Smooth muscle cell (in vitro differentiated cells): ENCODE measurements around the gene ZBTB33. TPM values are rescaled to one million over a fixed set of nuclear protein-coding genes. Genes with fewer than 3 reads are reported as not detected.

Experiments
- DNase-seq: peaks from one replicate; lab custom pipeline; 2025; ENCODE audit not compliant: unreplicated experiment; lab: John Stamatoyannopoulos, UW
- H2AFZ ChIP-seq: fragments of 200-600 bp; sonication (generic); 2 replicates; pipeline ENCODE4 v1.6.0; 2016; ENCODE audit warnings: antibody characterized with exemption, low read depth, mild to moderate bottlenecking
- H3F3A ChIP-seq: fragments of 200-600 bp; sonication (generic); 2 replicates; pipeline ENCODE4 v1.6.0; 2017; ENCODE audit warnings: antibody characterized with exemption, low read depth
- H3K27ac ChIP-seq: fragments of 200-600 bp; sonication (generic); 2 replicates; pipeline ENCODE4 v1.5.1; 2016; ENCODE audit warnings: low read depth, mild to moderate bottlenecking
- H3K27me3 ChIP-seq: fragments of 200-600 bp; sonication (generic); 2 replicates; pipeline ENCODE4 v1.6.1; 2016; ENCODE audit warnings: low read depth, mild to moderate bottlenecking
- H3K36me3 ChIP-seq: fragments of 200-600 bp; sonication (generic); 2 replicates; pipeline ENCODE4 v1.5.1; 2016; ENCODE audit warnings: low read depth
- H3K4me1 ChIP-seq: fragments of 200-600 bp; sonication (generic); 2 replicates; pipeline ENCODE4 v1.5.1; 2016; ENCODE audit warnings: low read depth
- H3K4me2 ChIP-seq: fragments of 200-600 bp; sonication (generic); 2 replicates; pipeline ENCODE4 v1.6.0; 2016; ENCODE audit warnings: mild to moderate bottlenecking
- H3K4me3 ChIP-seq: fragments of 200-600 bp; sonication (generic); 2 replicates; pipeline ENCODE4 v1.5.1; 2016; ENCODE audit warnings: mild to moderate bottlenecking
- H3K79me2 ChIP-seq: fragments of 200-600 bp; sonication (generic); 2 replicates; pipeline ENCODE4 v1.6.0; 2016; ENCODE audit warnings: low read depth, mild to moderate bottlenecking
- H3K9ac ChIP-seq: fragments of 200-600 bp; sonication (generic); 2 replicates; pipeline ENCODE4 v1.6.0; 2016; ENCODE audit warnings: low read depth
- H3K9me3 ChIP-seq: fragments of 200-600 bp; sonication (generic); replicated peaks from 2 replicates; pipeline ENCODE4 v1.5.1; 2016; ENCODE audit warnings: low read depth
- H4K20me1 ChIP-seq: fragments of 200-600 bp; sonication (generic); 2 replicates; pipeline ENCODE4 v1.6.0; 2016; ENCODE audit warnings: low read depth
- CTCF ChIP-seq: fragments of 200-600 bp; sonication (generic); IDR thresholded peaks from 2 replicates; pipeline ENCODE4 v1.5.1; 2017; ENCODE audit warnings: borderline replicate concordance, mild to moderate bottlenecking, antibody characterized with exemption; ENCODE audit not compliant: insufficient read depth, poor library complexity, severe bottlenecking
- WGBS: methylation state at CpG from one replicate; pipeline ENCODE4 v1.1.7; 2016; ENCODE audit warnings: low lambda C conversion rate; 5-methylcytosine and 5-hydroxymethylcytosine counted together
- polyA plus RNA-seq: library from polyadenylated mRNA; unstranded; fragments of >200 nt; fragmentation: Nextera tagmentation; extraction: Ambion mirVana; gene quantifications from 2 replicates; pipeline ENCODE4 v1.2.1, GENCODE V29; 2016
- total RNA-seq: library from RNA; depleted of rRNA; stranded (reverse); fragments of >200 nt; gene quantifications from 2 replicates; pipeline ENCODE4 v1.2.3, GENCODE V29; 2014

The ZBTB33 gene
- total and polyA plus RNA-seq, 2 experiments from 2014 or later = 6.1 to 16.9 TPM

GRCh38 chrX:120224388-120224787 lies 26.2 kb upstream of the ZBTB33 start:
- TF ChIP-seq CTCF = no peak
- H3K27me3 ChIP-seq = no peaks in the 10 kb centered on the region
- no peaks in the 10 kb centered on the region for H3K79me2 ChIP-seq
- no peaks in the 10 kb centered on the region for H3K9me3 ChIP-seq
- H3K27ac ChIP-seq = no peak overlapping the region
- H2AFZ ChIP-seq = no peak overlapping the region
- H3K4me3 ChIP-seq = no peak overlapping the region
- H3K9ac ChIP-seq = no peak overlapping the region
- no peaks in the 10 kb centered on the region for H4K20me1 ChIP-seq
- no peak for DNase-seq
- no peaks in the 10 kb centered on the region for H3K4me1 ChIP-seq
- H3K36me3 ChIP-seq = no peaks in the 10 kb centered on the region
- no peaks in the 10 kb centered on the region for H3F3A ChIP-seq
- H3K4me2 ChIP-seq = no peak overlapping the region
- 82% methylated on average over 4 of the region's 4 CpGs for WGBS

GRCh38 chrX:120228187-120228908 lies 22.3 kb upstream of the ZBTB33 start:
- DNase-seq = no peak
- Histone ChIP-seq H3K9me3 (no peaks in the 10 kb centered on the region), H4K20me1 (no peaks in the 10 kb centered on the region), H3K4me3 (no peak overlapping the region), H3K9ac (no peak overlapping the region), H3K4me1 (no peaks in the 10 kb centered on the region), H3K36me3 (no peaks in the 10 kb centered on the region), H2AFZ (no peak overlapping the region), H3F3A (no peaks in the 10 kb centered on the region), H3K27ac (no peak overlapping the region), H3K27me3 (no peaks in the 10 kb centered on the region), H3K79me2 (no peaks in the 10 kb centered on the region), H3K4me2 (no peak overlapping the region)
- no peak for TF ChIP-seq CTCF
- WGBS = 75% methylated on average over 9 of the region's 9 CpGs

- no peaks in the 10 kb centered on the region for H3K4me1 ChIP-seq
- no peaks in the 10 kb centered on the region for H4K20me1 ChIP-seq
- H3K27ac ChIP-seq = no peak overlapping the region
- no peaks in the 10 kb centered on the region for H3K36me3 ChIP-seq
- H3K9me3 ChIP-seq = no peaks in the 10 kb centered on the region
- no peak for DNase-seq
- no peaks in the 10 kb centered on the region for H3K79me2 ChIP-seq
- H3K27me3 ChIP-seq = no peaks in the 10 kb centered on the region
- H3K4me2 ChIP-seq = no peak overlapping the region
- no peak for TF ChIP-seq CTCF
- WGBS = 54% methylated on average over 6 of the region's 6 CpGs
- no peak overlapping the region for H3K4me3 ChIP-seq
- no peaks in the 10 kb centered on the region for H3F3A ChIP-seq
- H3K9ac ChIP-seq = no peak overlapping the region
- no peak overlapping the region for H2AFZ ChIP-seq
Measured at GRCh38 chrX:120235284-120235683, 15.3 kb upstream of the ZBTB33 start.
